GM12801 (cell line): ENCODE data around the gene KTN1.

ENCODE experiments used
- TF ChIP-seq, protein P1 (sequence below): IDR thresholded peaks from one replicate; pipeline ENCODE4 v1.5.1; 2011; ENCODE audit warnings: control low read depth; ENCODE audit not compliant: insufficient read length; ENCODE audit errors: extremely low read depth

The KTN1 gene

DNA sequence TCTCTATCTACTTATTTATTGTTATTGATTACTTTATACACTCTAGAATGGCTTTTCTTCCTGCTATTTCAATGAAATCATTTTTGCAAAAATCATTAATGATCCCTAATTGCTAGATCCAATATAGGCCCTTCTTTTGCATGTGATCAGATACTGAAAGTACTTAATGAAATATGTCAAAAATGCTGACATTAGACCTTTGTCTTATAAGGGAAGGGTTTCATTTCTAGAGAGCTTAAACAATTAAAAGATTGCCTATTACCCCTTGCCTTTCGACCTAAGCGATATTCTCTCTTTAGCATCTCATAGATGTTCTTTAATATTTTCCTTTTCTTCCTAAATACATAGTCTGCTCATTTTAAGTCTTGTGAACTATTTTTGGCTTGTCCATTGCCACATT is 101.1 kb downstream of the KTN1 start:
- TF ChIP-seq, protein P1, sequence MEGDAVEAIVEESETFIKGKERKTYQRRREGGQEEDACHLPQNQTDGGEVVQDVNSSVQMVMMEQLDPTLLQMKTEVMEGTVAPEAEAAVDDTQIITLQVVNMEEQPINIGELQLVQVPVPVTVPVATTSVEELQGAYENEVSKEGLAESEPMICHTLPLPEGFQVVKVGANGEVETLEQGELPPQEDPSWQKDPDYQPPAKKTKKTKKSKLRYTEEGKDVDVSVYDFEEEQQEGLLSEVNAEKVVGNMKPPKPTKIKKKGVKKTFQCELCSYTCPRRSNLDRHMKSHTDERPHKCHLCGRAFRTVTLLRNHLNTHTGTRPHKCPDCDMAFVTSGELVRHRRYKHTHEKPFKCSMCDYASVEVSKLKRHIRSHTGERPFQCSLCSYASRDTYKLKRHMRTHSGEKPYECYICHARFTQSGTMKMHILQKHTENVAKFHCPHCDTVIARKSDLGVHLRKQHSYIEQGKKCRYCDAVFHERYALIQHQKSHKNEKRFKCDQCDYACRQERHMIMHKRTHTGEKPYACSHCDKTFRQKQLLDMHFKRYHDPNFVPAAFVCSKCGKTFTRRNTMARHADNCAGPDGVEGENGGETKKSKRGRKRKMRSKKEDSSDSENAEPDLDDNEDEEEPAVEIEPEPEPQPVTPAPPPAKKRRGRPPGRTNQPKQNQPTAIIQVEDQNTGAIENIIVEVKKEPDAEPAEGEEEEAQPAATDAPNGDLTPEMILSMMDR = no peak

DNA sequence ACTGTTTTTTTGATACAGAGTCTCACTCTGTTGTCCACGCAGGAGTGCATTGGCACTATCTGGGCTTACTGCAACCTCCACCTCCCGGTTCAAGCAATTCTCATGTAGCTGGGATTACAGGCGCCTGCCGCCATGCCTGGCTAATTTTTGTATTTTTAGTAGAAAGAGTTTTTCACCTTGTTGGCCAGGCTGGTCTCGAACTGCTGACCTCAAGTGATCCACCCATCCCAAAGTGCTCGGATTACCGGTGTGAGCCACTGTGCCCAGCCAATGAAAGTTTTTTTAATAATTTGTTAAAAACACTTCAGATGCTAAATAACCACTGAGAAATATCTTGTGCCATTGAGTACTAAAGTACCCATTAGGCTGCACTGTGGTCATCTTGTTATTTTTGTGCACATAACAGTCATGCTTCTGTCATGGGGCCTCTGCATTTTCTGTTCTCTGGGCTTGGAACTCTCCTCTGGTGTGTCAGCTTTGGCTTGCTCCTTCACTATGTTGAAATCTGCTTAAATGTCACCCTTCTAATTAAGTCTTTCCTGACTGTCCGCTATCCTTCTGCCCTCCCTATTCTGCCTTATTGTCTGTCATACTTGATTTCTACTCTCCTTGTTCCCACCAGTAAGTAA is 105.1 kb downstream of the KTN1 start:
- TF ChIP-seq, protein P1 = no peak

DNA sequence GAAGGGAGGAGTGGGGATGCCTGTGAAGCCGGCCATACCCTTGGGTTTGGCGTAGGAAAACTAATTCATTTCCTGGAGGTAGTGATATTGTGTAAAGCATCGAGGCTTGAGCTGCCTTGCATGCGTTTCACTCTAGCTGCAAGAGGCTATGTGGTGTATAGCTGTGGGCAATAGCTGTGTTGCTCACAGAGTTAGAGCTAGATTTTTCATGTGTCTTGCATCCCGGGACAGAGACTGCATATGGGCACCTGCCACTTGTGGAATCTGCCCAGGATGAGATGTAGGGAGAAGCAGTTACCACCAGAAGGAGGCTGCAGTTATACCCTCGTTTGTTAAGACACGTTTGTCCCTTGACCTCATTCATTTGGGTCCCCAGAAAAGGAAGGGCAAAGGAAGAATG is 106.7 kb downstream of the KTN1 start:
- TF ChIP-seq, protein P1 = no peak

DNA sequence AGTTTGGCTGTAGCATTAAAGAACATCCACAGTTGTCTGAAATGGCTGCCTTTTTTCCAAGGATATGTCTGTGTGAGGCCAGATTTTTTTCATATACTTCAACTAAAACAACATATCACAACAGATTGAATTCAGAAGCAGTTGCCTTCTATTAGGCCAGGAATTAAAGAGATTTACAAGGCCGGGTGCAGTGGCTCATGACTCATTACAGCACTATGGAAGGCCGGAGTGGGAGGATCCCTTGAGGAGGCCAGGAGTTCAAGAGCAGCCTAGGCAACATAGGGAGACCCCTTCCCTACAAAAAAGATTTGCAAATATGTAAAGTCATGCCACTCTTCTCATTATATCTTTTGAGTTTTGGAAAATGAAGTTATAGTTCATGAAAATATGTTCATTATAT is 108.6 kb downstream of the KTN1 start:
- TF ChIP-seq, protein P1 = no peak

DNA sequence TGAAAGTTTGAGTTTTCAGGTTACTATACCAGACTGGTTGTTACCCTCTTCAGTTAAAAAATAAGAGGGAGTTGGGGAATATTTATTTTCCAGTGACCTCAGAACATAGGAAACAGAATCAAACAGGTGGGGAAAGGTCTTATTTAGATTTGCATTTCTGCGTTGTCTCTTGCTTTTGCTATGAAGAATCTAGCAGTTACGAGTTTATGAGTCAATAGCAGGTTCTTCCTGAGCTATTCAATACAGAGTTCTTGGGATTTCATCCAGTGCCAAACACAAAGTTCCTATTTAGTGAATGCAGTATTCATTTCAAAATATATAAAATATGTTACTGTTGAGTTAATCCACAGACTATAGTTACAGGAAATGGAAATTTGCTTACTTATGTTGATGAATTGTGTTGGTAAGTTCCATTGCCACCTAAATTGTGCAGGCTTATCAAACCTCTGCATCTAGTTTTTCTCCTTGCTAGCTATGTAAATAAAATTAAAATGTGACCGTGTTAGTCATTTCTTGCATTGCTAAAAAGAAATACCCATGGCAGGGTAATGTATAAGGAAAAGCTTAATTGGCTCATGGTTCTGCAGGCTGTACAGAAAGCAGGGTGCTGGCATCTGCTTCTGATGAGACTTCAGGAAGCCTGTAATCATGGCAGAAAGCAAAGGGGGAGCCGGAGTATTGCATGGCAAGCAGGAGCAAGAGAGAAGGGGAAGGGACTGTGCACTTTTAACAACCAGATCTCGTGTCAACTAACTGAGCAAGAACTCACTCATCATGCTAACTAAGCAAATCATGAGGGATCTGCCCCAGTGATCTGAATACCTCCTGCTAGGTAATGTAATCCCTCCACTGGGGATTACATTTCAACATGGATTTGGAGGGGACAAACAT is 110.2 kb downstream of the KTN1 start:
- TF ChIP-seq, protein P1 = no peak

DNA sequence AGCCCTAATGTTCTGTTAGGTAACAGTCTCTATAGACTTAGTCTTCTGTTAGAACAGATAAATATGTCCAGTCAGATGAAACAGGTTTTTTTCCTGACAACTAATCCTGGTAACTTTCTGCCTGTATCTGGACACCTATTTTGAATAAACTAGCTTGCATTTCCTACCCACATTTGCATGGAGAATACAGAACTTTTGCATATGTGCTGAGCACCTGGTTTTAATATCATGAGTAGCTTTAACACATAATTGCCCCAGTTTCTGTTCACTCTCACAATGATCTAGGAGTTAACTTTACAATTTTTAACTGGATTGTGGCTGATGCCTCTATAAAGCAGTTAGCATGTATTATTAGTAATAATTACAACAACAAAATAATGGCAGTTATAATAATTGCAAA is 111.7 kb downstream of the KTN1 start:
- TF ChIP-seq, protein P1 = no peak

DNA sequence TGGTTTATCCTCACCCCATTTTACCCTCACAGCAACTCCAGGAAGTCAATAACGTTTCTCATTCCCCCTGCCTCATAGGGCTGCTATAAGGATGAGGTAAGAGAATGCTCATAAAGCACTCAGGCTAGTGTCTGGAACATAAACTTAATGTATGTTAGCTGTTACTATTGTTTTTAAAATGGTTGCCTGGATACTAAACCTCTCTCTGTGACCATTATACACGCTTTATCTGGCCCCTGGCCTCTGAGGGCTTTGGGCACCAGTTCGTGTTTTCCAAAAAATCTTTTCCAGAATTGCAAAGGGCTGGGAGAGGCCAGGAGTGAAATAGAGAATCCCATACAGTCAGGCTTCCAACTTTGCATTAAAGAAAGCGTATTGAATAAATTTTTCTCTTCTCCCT is 113.9 kb downstream of the KTN1 start:
- TF ChIP-seq, protein P1 = no peak
